ENCODE results near the gene MOBP. TPM values are rescaled to one million over a fixed set of nuclear protein-coding genes. Genes with fewer than 3 reads are reported as not detected.

Gene MOBP
- total RNA-seq, 1 experiment from 2014 or later: not detected

- no peak for DNase-seq (ENCODE audit: low spot score)
Measured at GRCh38 chr3:39541442-39541841, 74.0 kb downstream of the MOBP start.

- peak; percentile 25 for DNase-seq (ENCODE audit: low spot score)
Measured at GRCh38 chr3:39541917-39542329, 74.4 kb downstream of the MOBP start.

GRCh38 chr3:39542588-39542988 is 75.1 kb downstream of the MOBP start:
- DNase-seq (ENCODE audit: low spot score): no peak

GRCh38 chr3:39548282-39548681 is 80.8 kb downstream of the MOBP start:
- no peak for DNase-seq (ENCODE audit: low spot score)

- DNase-seq (ENCODE audit: low spot score): no peak
Measured at GRCh38 chr3:39550354-39551051, 83.0 kb downstream of the MOBP start.

Other genes starting within 250 kb of the MOBP start
- not detected in 2 replicates for gene CX3CR1, start 187.6 kb upstream of the MOBP start, total RNA-seq (2014; rRNA removed; shearing (Covaris generic))
- not detected in 2 replicates for gene CCR8, start 138.0 kb upstream of the MOBP start, total RNA-seq (2014; rRNA removed; shearing (Covaris generic))
- 15.6 and 30.3 TPM in 2 replicates for gene SLC25A38, start 84.3 kb upstream of the MOBP start, total RNA-seq (2014; rRNA removed; shearing (Covaris generic))
- gene RPSA, start 61.0 kb upstream of the MOBP start, total RNA-seq (2014; rRNA removed; shearing (Covaris generic)): 1,184 and 1,533 TPM in 2 replicates

Measured in A172 (cell line).